Stimulated activated CD8-positive, alpha-beta memory T cell treated with anti-CD3 and anti-CD28 coated beads, Interleukin-15, amount 100 ng/mL, for 1 hour (primary cell): ENCODE data around the gene UBE2QL1.

ENCODE experiments used
- DNase-seq: peaks from one replicate; pipeline ENCODE4 v3.0.0-alpha.2; 2020; ENCODE audit warnings: low read depth

The UBE2QL1 gene

GRCh38 chr5:6448622-6449464 is at the start of gene UBE2QL1:
Gene UBE2QL1, plus strand, starts transcription at chr5:6448859. Its CDS starts 35 bp downstream, at chr5:6448894.
- DNase-seq = no peak

GRCh38 chr5:6399980-6400910 is 48.4 kb upstream of the UBE2QL1 start:
- no peak for DNase-seq

- no peak for DNase-seq
Observed at GRCh38 chr5:6401410-6401809, 47.2 kb upstream of the UBE2QL1 start.

- DNase-seq = no peak
Observed at GRCh38 chr5:6402939-6403338, 45.7 kb upstream of the UBE2QL1 start.

GRCh38 chr5:6403416-6403815 is 45.2 kb upstream of the UBE2QL1 start:
- no peak for DNase-seq

- DNase-seq = no peak
Observed at GRCh38 chr5:6404129-6404528, 44.5 kb upstream of the UBE2QL1 start.

- DNase-seq = no peak
Observed at GRCh38 chr5:6405591-6405990, 43.1 kb upstream of the UBE2QL1 start.

GRCh38 chr5:6407558-6408259 is 41.0 kb upstream of the UBE2QL1 start:
- no peak for DNase-seq

GRCh38 chr5:6408260-6408596 is 40.4 kb upstream of the UBE2QL1 start:
- DNase-seq = no peak

GRCh38 chr5:6408627-6409446 is 39.8 kb upstream of the UBE2QL1 start:
- no peak for DNase-seq

GRCh38 chr5:6410421-6410820 is 38.2 kb upstream of the UBE2QL1 start:
- no peak for DNase-seq

- no peak for DNase-seq
Observed at GRCh38 chr5:6411141-6411540, 37.5 kb upstream of the UBE2QL1 start.

GRCh38 chr5:6412811-6413210 is 35.8 kb upstream of the UBE2QL1 start:
- DNase-seq = no peak

- no peak for DNase-seq
Observed at GRCh38 chr5:6417657-6418056, 31.0 kb upstream of the UBE2QL1 start.

GRCh38 chr5:6418679-6419276 is 29.9 kb upstream of the UBE2QL1 start:
- no peak for DNase-seq

GRCh38 chr5:6419340-6419852 is 29.3 kb upstream of the UBE2QL1 start:
- no peak for DNase-seq

GRCh38 chr5:6423327-6424109 is 25.1 kb upstream of the UBE2QL1 start:
- DNase-seq = no peak

GRCh38 chr5:6424110-6424659 is 24.5 kb upstream of the UBE2QL1 start:
- no peak for DNase-seq

GRCh38 chr5:6424700-6425099 is 24.0 kb upstream of the UBE2QL1 start:
- DNase-seq = no peak

GRCh38 chr5:6427694-6428093 is 21.0 kb upstream of the UBE2QL1 start:
- DNase-seq = no peak
